CD4-positive, alpha-beta T cell (primary cell): Measurements from ENCODE around the gene MFN2. TPM values are rescaled to one million over a fixed set of nuclear protein-coding genes. Genes with fewer than 3 reads are reported as not detected.

Experiments
- ATAC-seq: fragments of 200-7000 bp; cut with Tn5 transposase; one replicate; pipeline ENCODE4 v1.10.0; 2022; ENCODE audit warnings: mild to moderate bottlenecking; ENCODE audit not compliant: poor library complexity
- CTCF ChIA-PET: fragments of 350-600 bp; sonication (Branson Sonifier 250); formaldehyde crosslinking; loops from one replicate; lab custom pipeline; 2021; ENCODE audit warnings: antibody characterized with exemption, inconsistent platforms; lab: Charles Lee
- POLR2A ChIA-PET: fragments of 350-600 bp; sonication (Branson Sonifier 250); formaldehyde crosslinking; loops from one replicate; lab custom pipeline; 2021; ENCODE audit warnings: antibody characterized with exemption, inconsistent platforms; lab: Charles Lee
- DNase-seq, 14 experiments: peaks; one replicate each; pipeline ENCODE4 v3.0.0-alpha.2; 2013 to 2020; ENCODE audit warnings: mixed read lengths in 2 of 14
- H3K27ac ChIP-seq, 2 donors: one replicate each; pipeline versions ENCODE4 v1.5.1 to v1.7.0; 2013; ENCODE audit warnings: low read length in 2 of 2, low read depth in 1 of 2, mild to moderate bottlenecking in 1 of 2
- H3K27me3 ChIP-seq, 2 experiments: 1 replicate in 1 of 2; 2 replicates in 1 of 2; pipeline versions ENCODE4 v1.6.1 to v1.7.0; 2013; ENCODE audit warnings: low read length in 2 of 2, control low read depth in 1 of 2, mild to moderate bottlenecking in 1 of 2, moderate library complexity in 1 of 2; ENCODE audit not compliant: insufficient read depth in 2 of 2, control insufficient read depth in 1 of 2
- H3K36me3 ChIP-seq: one replicate; pipeline ENCODE4 v1.6.1; 2013; ENCODE audit warnings: low read length, control low read depth; ENCODE audit not compliant: insufficient read depth
- H3K4me1 ChIP-seq: one replicate; pipeline ENCODE4 v1.6.1; 2013; ENCODE audit warnings: low read length, control low read depth; ENCODE audit not compliant: insufficient read depth
- H3K4me3 ChIP-seq: one replicate; pipeline ENCODE4 v1.5.1; 2013; ENCODE audit warnings: mild to moderate bottlenecking, low read length, moderate library complexity
- H3K9me3 ChIP-seq, 2 experiments: 1 replicate in 1 of 2; 2 replicates in 1 of 2; pipeline versions ENCODE4 v1.6.1 to v1.7.0; 2013; ENCODE audit warnings: low read length in 2 of 2, mild to moderate bottlenecking in 2 of 2, control low read depth in 1 of 2, moderate library complexity in 1 of 2; ENCODE audit not compliant: control insufficient read depth in 1 of 2, insufficient read depth in 1 of 2
- H3K27ac Mint-ChIP-seq: one replicate; pipeline ENCODE4 v1.8.0; 2020; ENCODE audit warnings: mixed read lengths
- H3K27me3 Mint-ChIP-seq: one replicate; pipeline ENCODE4 v1.8.0; 2021; ENCODE audit warnings: mixed read lengths
- H3K36me3 Mint-ChIP-seq: one replicate; pipeline ENCODE4 v1.8.0; 2021; ENCODE audit warnings: low read depth, mixed read lengths
- H3K4me1 Mint-ChIP-seq: one replicate; pipeline ENCODE4 v1.8.0; 2021; ENCODE audit warnings: low read depth, mixed read lengths
- H3K4me3 Mint-ChIP-seq: one replicate; pipeline ENCODE4 v1.8.0; 2020; ENCODE audit warnings: mild to moderate bottlenecking, mixed read lengths
- H3K9me3 Mint-ChIP-seq: one replicate; pipeline ENCODE4 v1.8.0; 2020; ENCODE audit warnings: mixed read lengths
- CTCF ChIP-seq: fragments of 200-600 bp; IDR thresholded peaks from one replicate; pipeline ENCODE4 v1.8.0; 2022; ENCODE audit warnings: antibody characterized with exemption, mild to moderate bottlenecking
- intact Hi-C, 2 experiments: fragments of 100-400 bp; cut with DNase I in 1 of 2; cut with micrococcal nuclease in 1 of 2; formaldehyde crosslinking; loops; one replicate each; pipeline versions ENCODE4 v1.15.1 to v1.9.0; 2023 to 2025; cut with DNase I, micrococcal nuclease
- microRNA-seq: library from miRNA; unstranded; fragments of <30 nt; microRNA quantifications from one replicate; pipeline ENCODE4 v1.2.0, GENCODE V29; 2021; ENCODE audit warnings: borderline microRNAs expressed, borderline replicate concordance
- total RNA-seq, 174 experiments: library from RNA in 2 of 174; stranded (reverse) in 2 of 174; gene quantifications; one replicate each; pipeline ENCODE4 v1.2.3 and lab custom pipeline; 2021 to 2026

The MFN2 gene
- total RNA-seq, 2 experiments from 2014 or later: 33.0 to 38.1 TPM

- H3K27me3 ChIP-seq: peaks cover 18 to 20% of the 10 kb centered on the region in 2 experiments
- ChIA-PET CTCF (no interaction called here), POLR2A (no interaction called here)
- Mint-ChIP-seq H3K4me3 (no peak overlapping the region), H3K9me3 (no peaks in the 10 kb centered on the region), H3K27me3 (peaks cover 21% of the 10 kb centered on the region), H3K36me3 (no peaks in the 10 kb centered on the region), H3K27ac (no peak overlapping the region), H3K4me1 (peaks cover 18% of the 10 kb centered on the region)
- intact Hi-C loops: no loop called here
- DNase-seq (no peak), ATAC-seq (no peak)
- no peaks in the 10 kb centered on the region for H3K36me3 ChIP-seq
- H3K4me1 ChIP-seq: peaks cover 25% of the 10 kb centered on the region
- TF ChIP-seq CTCF: no peak
- H3K27ac ChIP-seq: no peak overlapping the region
- H3K4me3 ChIP-seq: no peak overlapping the region
- peaks cover 0 to 3% of the 10 kb centered on the region in 2 experiments for H3K9me3 ChIP-seq
These were observed 79.6 kb downstream of the MFN2 start for GRCh38 chr1:12059722-12060464.

- Mint-ChIP-seq H3K36me3 (no peaks in the 10 kb centered on the region), H3K4me1 (peaks cover 19% of the 10 kb centered on the region), H3K27me3 (peaks cover 22% of the 10 kb centered on the region), H3K27ac (no peak overlapping the region), H3K4me3 (no peak overlapping the region), H3K9me3 (no peaks in the 10 kb centered on the region)
- Histone ChIP-seq H3K27ac (no peak overlapping the region), H3K9me3 (peaks cover 0 to 3% of the 10 kb centered on the region in 2 experiments), H3K4me1 (peaks cover 25% of the 10 kb centered on the region), H3K27me3 (peaks cover 19 to 24% of the 10 kb centered on the region in 2 experiments), H3K4me3 (no peak overlapping the region), H3K36me3 (no peaks in the 10 kb centered on the region)
- POLR2A ChIA-PET: no interaction called here
- ATAC-seq (no peak), DNase-seq (no peak)
- intact Hi-C loops: no loop called here
- TF ChIP-seq CTCF: no peak
- CTCF ChIA-PET: no interaction called here
These were observed 80.3 kb downstream of the MFN2 start for GRCh38 chr1:12060500-12060899.

Small RNA genes lying within 50 kb of the gene (microRNA-seq; reads per million reads assigned to microRNA genes)
- gene MIR6729: 0.61 reads per million

Other genes with a start within 250 kb of the MFN2 start
- gene AGTRAP, start 244.3 kb upstream of the MFN2 start, total RNA-seq: 10 to 100 TPM; 21.3 to 21.8 TPM
- not detected for gene C1orf167, start 218.3 kb upstream of the MFN2 start, total RNA-seq
- gene MTHFR, start 174.5 kb upstream of the MFN2 start, total RNA-seq: 10 to 100 TPM; 30.8 to 31.3 TPM
- 10 to 100 TPM; 10.9 to 11.2 TPM for gene CLCN6, start 174.3 kb upstream of the MFN2 start, total RNA-seq
- not detected for gene NPPA, start 132.7 kb upstream of the MFN2 start, total RNA-seq
- gene NPPB, start 121.5 kb upstream of the MFN2 start, total RNA-seq: not detected
- 1 to 10 TPM; 7.6 to 8.3 TPM for gene KIAA2013, start 54.0 kb upstream of the MFN2 start, total RNA-seq
- gene PLOD1, start 45.7 kb upstream of the MFN2 start, total RNA-seq: 1 to 10 TPM; 1.6 to 1.8 TPM
- 10 to 100 TPM; 21.8 to 23.1 TPM for gene MIIP, start 39.1 kb downstream of the MFN2 start, total RNA-seq
- under 1 TPM in 1 of 2 experiments, not detected in 1; 0.14 TPM for gene TNFRSF8, start 82.9 kb downstream of the MFN2 start, total RNA-seq
- gene TNFRSF1B, start 186.5 kb downstream of the MFN2 start, total RNA-seq: 10 to 100 TPM; 61.9 to 62.6 TPM
- 10 to 100 TPM; 63.0 to 67.3 TPM for gene VPS13D, start 249.6 kb downstream of the MFN2 start, total RNA-seq